A673 (cell line): ENCODE results near the gene FECH.

Experiments used
- EZH2 ChIP-seq: fragments of 200-600 bp; sonication (generic); IDR thresholded peaks from 2 replicates; pipeline ENCODE4 v1.6.1; 2017; ENCODE audit warnings: borderline replicate concordance, low read depth, mild to moderate bottlenecking, mixed read lengths, antibody characterized with exemption, low read length; ENCODE audit not compliant: poor library complexity, severe bottlenecking
- TF ChIP-seq, protein P1 (sequence below): fragments of 300-800, 200-600 bp; sonication (generic); conservative IDR thresholded peaks from 2 replicates; pipeline ENCODE4 v1.5.1; 2017; ENCODE audit warnings: low read depth, mild to moderate bottlenecking, antibody characterized with exemption, low read length, moderate library complexity, mixed read lengths

DNA sequence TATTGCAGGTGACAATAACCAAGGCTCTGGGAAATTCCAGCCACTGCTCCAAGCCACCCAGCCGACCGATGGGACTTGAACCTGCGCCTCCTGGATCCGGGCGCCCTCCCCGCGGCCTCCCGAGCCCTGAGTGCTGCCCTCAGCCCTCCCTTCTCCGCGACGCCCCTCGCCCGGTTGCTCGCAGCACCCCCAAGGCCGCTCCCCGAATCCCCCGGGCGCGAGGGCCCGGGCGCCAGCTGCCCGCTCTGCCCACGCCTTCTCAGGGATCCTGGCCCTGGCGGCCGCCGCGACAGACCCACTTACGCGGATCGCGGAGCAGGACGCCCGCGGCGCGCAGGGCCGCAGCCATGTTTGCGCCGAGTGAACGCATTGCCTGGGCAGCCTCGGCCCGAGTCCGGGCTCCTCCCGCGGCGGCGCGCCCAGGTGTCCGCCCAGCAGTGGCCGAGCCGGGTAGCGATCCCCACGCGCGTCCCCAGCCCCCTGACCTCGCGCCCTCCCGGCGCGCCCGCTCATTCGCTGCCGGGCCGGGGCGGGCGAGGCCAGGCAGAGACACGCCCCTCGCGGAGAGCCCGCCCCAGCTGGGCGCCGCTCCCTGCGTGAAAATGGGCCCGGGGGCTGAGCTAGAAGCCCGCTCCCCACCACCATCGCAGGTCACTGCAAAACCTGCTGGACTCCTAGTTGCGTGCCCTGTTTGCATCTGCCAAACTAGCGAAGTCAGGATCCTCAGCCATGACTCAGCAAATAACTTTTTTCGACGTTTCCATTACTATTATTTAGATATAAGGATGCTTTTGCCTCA, at the start of gene FECH:
- no peak for TF ChIP-seq EZH2
- TF ChIP-seq, protein P1, sequence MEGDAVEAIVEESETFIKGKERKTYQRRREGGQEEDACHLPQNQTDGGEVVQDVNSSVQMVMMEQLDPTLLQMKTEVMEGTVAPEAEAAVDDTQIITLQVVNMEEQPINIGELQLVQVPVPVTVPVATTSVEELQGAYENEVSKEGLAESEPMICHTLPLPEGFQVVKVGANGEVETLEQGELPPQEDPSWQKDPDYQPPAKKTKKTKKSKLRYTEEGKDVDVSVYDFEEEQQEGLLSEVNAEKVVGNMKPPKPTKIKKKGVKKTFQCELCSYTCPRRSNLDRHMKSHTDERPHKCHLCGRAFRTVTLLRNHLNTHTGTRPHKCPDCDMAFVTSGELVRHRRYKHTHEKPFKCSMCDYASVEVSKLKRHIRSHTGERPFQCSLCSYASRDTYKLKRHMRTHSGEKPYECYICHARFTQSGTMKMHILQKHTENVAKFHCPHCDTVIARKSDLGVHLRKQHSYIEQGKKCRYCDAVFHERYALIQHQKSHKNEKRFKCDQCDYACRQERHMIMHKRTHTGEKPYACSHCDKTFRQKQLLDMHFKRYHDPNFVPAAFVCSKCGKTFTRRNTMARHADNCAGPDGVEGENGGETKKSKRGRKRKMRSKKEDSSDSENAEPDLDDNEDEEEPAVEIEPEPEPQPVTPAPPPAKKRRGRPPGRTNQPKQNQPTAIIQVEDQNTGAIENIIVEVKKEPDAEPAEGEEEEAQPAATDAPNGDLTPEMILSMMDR = no peak
